Stomach (tissue), 9 donors: Measurements from ENCODE around the gene MRPL51. TPM values are rescaled to one million over a fixed set of nuclear protein-coding genes. Genes with fewer than 3 reads are reported as not detected.

Source experiments
- DNase-seq, 2 donors: peaks; one replicate each; pipeline versions ENCODE4 v3.0.0 to v3.0.0-alpha.2; 2013 to 2019
- H3K27ac ChIP-seq, 5 donors: fragments of 200-600 bp in 4 of 5; sonication (generic) in 4 of 5; one replicate each; pipeline ENCODE4 v1.5.1; 2013 to 2019; ENCODE audit warnings: mild to moderate bottlenecking in 1 of 5, moderate library complexity in 1 of 5
- H3K27me3 ChIP-seq, 3 donors: fragments of 200-600 bp; sonication (generic); one replicate each; pipeline ENCODE4 v1.5.1; 2017 to 2019; ENCODE audit warnings: mixed run types in 1 of 3
- H3K36me3 ChIP-seq, 4 donors: fragments of 200-600 bp; sonication (generic); 1 replicate in 3 of 4; 2 replicates in 1 of 4; pipeline ENCODE4 v1.5.1; 2016 to 2019
- H3K4me1 ChIP-seq, 4 donors: fragments of 200-600 bp; sonication (generic); one replicate each; pipeline ENCODE4 v1.5.1; 2016 to 2019
- H3K4me3 ChIP-seq, 4 donors: fragments of 200-600 bp; sonication (generic) in 3 of 4; one replicate each; pipeline ENCODE4 v1.5.1; 2016 to 2019; ENCODE audit warnings: mild to moderate bottlenecking in 1 of 4
- H3K9me3 ChIP-seq, 4 donors: fragments of 200-600 bp; sonication (generic); one replicate each; pipeline ENCODE4 v1.5.1; 2016 to 2019
- CTCF ChIP-seq, 7 experiments: fragments of 450-650 bp in 4 of 7; fragments of 200-600 bp in 3 of 7; sonication (generic) in 3 of 7; IDR thresholded peaks; one replicate each; pipeline ENCODE4 v1.5.1; 2016 to 2019; ENCODE audit warnings: antibody characterized with exemption in 7 of 7, control low read depth in 2 of 7, mild to moderate bottlenecking in 1 of 7
- EP300 ChIP-seq: sonication (generic); formaldehyde crosslinking; IDR thresholded peaks from one replicate; pipeline ENCODE4 v1.6.1; 2017; ENCODE audit warnings: antibody characterized with exemption
- POLR2A ChIP-seq, 4 donors: fragments of 450-650 bp; IDR thresholded peaks; one replicate each; pipeline ENCODE4 v1.6.1; 2016; ENCODE audit warnings: antibody characterized with exemption in 4 of 4, control low read depth in 2 of 4, mild to moderate bottlenecking in 1 of 4, moderate library complexity in 1 of 4
- POLR2AphosphoS5 ChIP-seq, 3 donors: sonication (generic); formaldehyde crosslinking; IDR thresholded peaks; one replicate each; pipeline ENCODE4 v1.6.1; 2016; ENCODE audit warnings: antibody characterized with exemption in 3 of 3
- WGBS, 5 donors: extraction: QIAGEN DNeasy Blood & Tissue Kit in 3 of 5; methylation state at CpG; one replicate each; pipeline versions ENCODE4 v1.1.5 to v1.1.7; 2013 to 2018; 5-methylcytosine and 5-hydroxymethylcytosine counted together
- intact Hi-C: fragments of 100-400 bp; cut with DNase I; formaldehyde crosslinking; loops from one replicate; pipeline ENCODE4 v1.15.1; 2023; ENCODE audit warnings: low total_unique reads
- polyA plus RNA-seq, 3 donors: library from polyadenylated mRNA; stranded (reverse); fragments of 200-250 nt; gene quantifications; one replicate each; pipeline ENCODE4 v1.2.3, GENCODE V29; 2013
- total RNA-seq, 5 donors: library from RNA; depleted of rRNA; stranded (reverse); fragments of >200 nt; gene quantifications; one replicate each; pipeline versions ENCODE4 v1.1.0 to v1.2.3, GENCODE V29; 2014 to 2016
- donor health status: healthy with polysubstance abuse.
- donor health status: Bipolar disorder and iron deficiency.
- donor health status: healthy.

Gene MRPL51
- total and polyA plus RNA-seq, 8 donors, result 26.8 to 146 (median 88.4) TPM

- 87 to 93% (median 89%) methylated on average over 8 of the region's 8 CpGs for WGBS, 5 donors
- no peak for TF ChIP-seq POLR2A (IDR thresholded peaks at IDR 0.05)
- no peak for TF ChIP-seq EP300
- no peak for TF ChIP-seq POLR2AphosphoS5 (IDR thresholded peaks at IDR 0.05)
- no peak for TF ChIP-seq CTCF (IDR thresholded peaks at IDR 0.05)
- DNase-seq, result no peak
- H3K4me3 ChIP-seq, result no peak overlapping the region
- peak overlapping the region in 3 of 5 donors; percentile 50 to 75 (median 59) for H3K27ac ChIP-seq
- peaks cover 50 to 72% (median 67%) of the 10 kb centered on the region in 4 donors for H3K36me3 ChIP-seq
- no peaks in the 10 kb centered on the region for H3K27me3 ChIP-seq
- intact Hi-C loops, result loop anchor here (5.0 to 10.0 kb wide), 2 partner anchors 37 to 140 kb away; no protein-coding TSS in a partner anchor
- peaks cover 22 to 87% (median 30%) of the 10 kb centered on the region in 4 donors for H3K4me1 ChIP-seq
- H3K9me3 ChIP-seq, result no peaks in the 10 kb centered on the region
Measured at GRCh38 chr12:6464531-6464930, 28.5 kb downstream of the MRPL51 start.

GRCh38 chr12:6463858-6464257, 29.2 kb downstream of the MRPL51 start:
- Histone ChIP-seq H3K36me3 (peaks cover 56 to 78% (median 74%) of the 10 kb centered on the region in 4 donors), H3K9me3 (no peaks in the 10 kb centered on the region), H3K27me3 (no peaks in the 10 kb centered on the region), H3K27ac (peak overlapping the region in 3 of 5 donors; percentile 50 to 75 (median 59)), H3K4me1 (peaks cover 15 to 80% (median 24%) of the 10 kb centered on the region in 4 donors), H3K4me3 (no peak overlapping the region)
- WGBS, 5 donors, result 73 to 84% (median 79%) methylated on average over 6 of the region's 6 CpGs
- no peak for DNase-seq
- intact Hi-C loops, result loop anchor here (5.0 to 10.0 kb wide), 2 partner anchors 37 to 139 kb away; no protein-coding TSS in a partner anchor
- no peak for TF ChIP-seq POLR2A (IDR thresholded peaks at IDR 0.05)
- TF ChIP-seq CTCF (IDR thresholded peaks at IDR 0.05), result no peak
- no peak for TF ChIP-seq EP300
- TF ChIP-seq POLR2AphosphoS5 (IDR thresholded peaks at IDR 0.05), result no peak

- peak overlapping the region in 4 of 5 donors; percentile 50 to 75 (median 62) for H3K27ac ChIP-seq
- no peaks in the 10 kb centered on the region for H3K27me3 ChIP-seq
- 56 to 70% (median 68%) methylated on average over 7 of the region's 7 CpGs for WGBS, 5 donors
- peaks cover 9 to 73% (median 19%) of the 10 kb centered on the region in 4 donors for H3K4me1 ChIP-seq
- H3K36me3 ChIP-seq, result peaks cover 63 to 85% (median 80%) of the 10 kb centered on the region in 4 donors
- intact Hi-C loops, result loop anchor here (5.0 to 10.0 kb wide), 2 partner anchors 36 to 138 kb away; no protein-coding TSS in a partner anchor
- DNase-seq, result peak in 1 of 2 donors; percentile 30
- no peak overlapping the region for H3K4me3 ChIP-seq
- no peak for TF ChIP-seq POLR2A (IDR thresholded peaks at IDR 0.05)
- TF ChIP-seq CTCF (IDR thresholded peaks at IDR 0.05), result no peak
- TF ChIP-seq EP300, result no peak
- TF ChIP-seq POLR2AphosphoS5 (IDR thresholded peaks at IDR 0.05), result no peak
- H3K9me3 ChIP-seq, result no peaks in the 10 kb centered on the region
Measured at GRCh38 chr12:6463216-6463615, 29.8 kb downstream of the MRPL51 start.

- Histone ChIP-seq H3K4me1 (peaks cover under 1 to 65% (median 13%) of the 10 kb centered on the region in 4 donors), H3K9me3 (no peaks in the 10 kb centered on the region), H3K36me3 (peaks cover 71 to 93% (median 88%) of the 10 kb centered on the region in 4 donors), H3K27me3 (no peaks in the 10 kb centered on the region), H3K27ac (peak overlapping the region in 4 of 5 donors; percentile 50 to 75 (median 70)), H3K4me3 (no peak overlapping the region)
- WGBS, 5 donors, result 81 to 94% (median 88%) methylated on average over 14 of the region's 14 CpGs
- TF ChIP-seq POLR2AphosphoS5 (IDR thresholded peaks at IDR 0.05), result no peak
- TF ChIP-seq POLR2A (IDR thresholded peaks at IDR 0.05), result no peak
- TF ChIP-seq EP300, result no peak
- TF ChIP-seq CTCF (IDR thresholded peaks at IDR 0.05), result no peak
- intact Hi-C loops, result loop anchor here (5.0 to 10.0 kb wide), 2 partner anchors 35 to 138 kb away; no protein-coding TSS in a partner anchor
- DNase-seq, result no peak
Measured at GRCh38 chr12:6462234-6462995, 30.6 kb downstream of the MRPL51 start.
